T-helper 1 cell treated with Interleukin-12 subunit alpha and Interleukin-12 subunit beta and Interleukin-4 antibody, amounts not matched to agents 30 μg/mL and 1 μg/mL, for 36 hours (primary cell): Measurements from ENCODE around the gene ZC3H7B.
"Not testable (repeated sequence)": the region's sequence is repeated elsewhere in the genome, so short reads cannot be mapped to it uniquely, and the experiment has no call there.

Experiments used
- H3K27ac Mint-ChIP-seq: one replicate; pipeline ENCODE4 v1.8.0; 2021; ENCODE audit warnings: mild to moderate bottlenecking, mixed read lengths
- H3K27me3 Mint-ChIP-seq: one replicate; pipeline ENCODE4 v1.8.0; 2021; ENCODE audit warnings: low read depth, mixed read lengths
- H3K36me3 Mint-ChIP-seq: one replicate; pipeline ENCODE4 v1.8.0; 2021; ENCODE audit warnings: low read depth, mixed read lengths
- H3K4me1 Mint-ChIP-seq: one replicate; pipeline ENCODE4 v1.8.0; 2021; ENCODE audit warnings: low read depth, mixed read lengths
- H3K4me3 Mint-ChIP-seq: one replicate; pipeline ENCODE4 v1.8.0; 2021; ENCODE audit warnings: mild to moderate bottlenecking, moderate library complexity, mixed read lengths
- H3K9me3 Mint-ChIP-seq: one replicate; pipeline ENCODE4 v1.8.0; 2021; ENCODE audit warnings: mixed read lengths

The ZC3H7B gene

GRCh38 chr22:41382098-41382578 is 80.8 kb downstream of the ZC3H7B start:
- no peaks in the 10 kb centered on the region for H3K27me3 Mint-ChIP-seq
- peaks cover 8% of the 10 kb centered on the region for H3K4me1 Mint-ChIP-seq

GRCh38 chr22:41382610-41383009 is 81.3 kb downstream of the ZC3H7B start:
- Mint-ChIP-seq H3K36me3 (no peaks in the 10 kb centered on the region), H3K27me3 (no peaks in the 10 kb centered on the region), H3K9me3 (no peaks in the 10 kb centered on the region), H3K4me3 (peak overlapping the region; percentile 88), H3K27ac (peak overlapping the region; percentile 94), H3K4me1 (peaks cover 8% of the 10 kb centered on the region)

More at GRCh38 chr22:41382098-41382578, 80.8 kb downstream of the ZC3H7B start:
- H3K4me3 Mint-ChIP-seq: peak overlapping the region; percentile 92
- peak overlapping the region; percentile 94 for H3K27ac Mint-ChIP-seq
- H3K36me3 Mint-ChIP-seq: no peaks in the 10 kb centered on the region
- no peaks in the 10 kb centered on the region for H3K9me3 Mint-ChIP-seq

DNA sequence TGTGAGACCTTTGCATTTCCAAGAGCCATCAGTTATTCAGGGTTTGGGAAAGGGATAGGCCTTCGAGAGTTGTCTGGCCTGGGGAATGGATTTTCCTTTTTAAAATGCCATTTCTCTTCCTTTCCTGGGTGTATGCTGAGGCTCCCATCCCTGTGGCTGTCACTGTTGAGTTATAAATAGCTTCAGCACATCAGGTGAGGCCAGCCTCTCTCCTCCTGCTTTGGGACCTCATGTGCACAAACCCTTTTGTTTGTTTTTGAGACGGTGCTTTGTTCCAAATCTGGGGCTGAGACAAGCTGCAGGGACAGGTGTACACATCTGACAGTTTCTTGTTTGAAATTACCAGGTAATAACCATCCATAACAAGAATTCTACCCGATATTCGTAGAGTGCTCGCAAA is 81.8 kb downstream of the ZC3H7B start:
- Mint-ChIP-seq H3K36me3 (no peaks in the 10 kb centered on the region), H3K4me3 (peak overlapping the region; percentile 41), H3K9me3 (no peaks in the 10 kb centered on the region), H3K27ac (peak overlapping the region; percentile 22), H3K27me3 (no peaks in the 10 kb centered on the region), H3K4me1 (peaks cover 8% of the 10 kb centered on the region)

DNA sequence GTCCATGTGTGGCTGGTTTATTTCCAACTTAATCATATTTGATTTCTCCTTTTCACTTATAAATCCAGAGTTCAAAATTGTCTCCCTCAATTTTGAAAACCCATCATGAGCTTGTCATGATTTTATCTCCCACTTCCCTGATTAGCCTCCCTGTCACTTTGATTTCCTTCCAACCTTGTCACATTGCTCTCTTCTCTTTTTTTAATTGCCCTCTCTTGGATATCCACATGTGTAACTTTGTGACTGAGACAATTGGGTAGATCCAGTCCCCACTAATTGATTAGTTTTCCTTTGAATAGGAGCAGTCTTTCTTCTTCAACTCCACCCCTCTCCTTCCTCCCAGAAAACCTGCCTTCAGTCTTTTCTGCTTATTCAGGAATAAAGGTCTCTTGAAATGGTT is 82.8 kb downstream of the ZC3H7B start:
- H3K9me3 Mint-ChIP-seq: no peaks in the 10 kb centered on the region
- peaks cover 8% of the 10 kb centered on the region for H3K4me1 Mint-ChIP-seq
- H3K4me3 Mint-ChIP-seq: peak overlapping the region; percentile 38
- H3K27ac Mint-ChIP-seq: no peak overlapping the region
- no peaks in the 10 kb centered on the region for H3K27me3 Mint-ChIP-seq
- H3K36me3 Mint-ChIP-seq: peaks cover 2% of the 10 kb centered on the region

- H3K4me1 Mint-ChIP-seq: peaks cover 7% of the 10 kb centered on the region
- no peak overlapping the region for H3K4me3 Mint-ChIP-seq
- peaks cover 7% of the 10 kb centered on the region for H3K36me3 Mint-ChIP-seq
- H3K9me3 Mint-ChIP-seq: no peaks in the 10 kb centered on the region
- H3K27ac Mint-ChIP-seq: no peak overlapping the region
- no peaks in the 10 kb centered on the region for H3K27me3 Mint-ChIP-seq
Observed at GRCh38 chr22:41387341-41387740, 86.0 kb downstream of the ZC3H7B start.

DNA sequence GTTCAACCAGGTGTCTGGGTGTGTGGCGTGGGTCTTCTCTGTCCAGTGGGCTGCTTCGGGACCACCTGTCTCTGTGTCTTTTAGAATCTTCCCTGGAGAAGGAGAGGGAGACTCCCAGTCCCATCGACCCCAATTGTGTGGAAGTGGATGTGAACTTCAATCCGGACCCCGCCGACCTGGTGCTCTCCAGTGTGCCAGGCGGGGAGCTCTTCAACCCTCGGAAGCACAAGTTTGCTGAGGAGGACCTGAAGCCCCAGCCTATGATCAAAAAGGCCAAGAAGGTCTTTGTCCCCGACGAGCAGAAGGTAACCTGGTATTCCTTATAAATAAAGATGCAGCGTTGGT is 92.7 kb downstream of the ZC3H7B start:
- H3K27me3 Mint-ChIP-seq: no peaks in the 10 kb centered on the region
- no peak overlapping the region for H3K27ac Mint-ChIP-seq
- no peaks in the 10 kb centered on the region for H3K4me1 Mint-ChIP-seq
- H3K4me3 Mint-ChIP-seq: no peak overlapping the region
- no peaks in the 10 kb centered on the region for H3K9me3 Mint-ChIP-seq
- H3K36me3 Mint-ChIP-seq: peaks cover 5% of the 10 kb centered on the region

- Mint-ChIP-seq H3K27me3 (no peaks in the 10 kb centered on the region), H3K27ac (no peak overlapping the region), H3K4me1 (no peaks in the 10 kb centered on the region), H3K4me3 (no peak overlapping the region), H3K36me3 (peaks cover 4% of the 10 kb centered on the region), H3K9me3 (no peaks in the 10 kb centered on the region)
Observed at GRCh38 chr22:41395531-41396240, 94.4 kb downstream of the ZC3H7B start.

GRCh38 chr22:41397143-41397811 is 96.0 kb downstream of the ZC3H7B start:
- H3K4me1 Mint-ChIP-seq: no peaks in the 10 kb centered on the region
- H3K27me3 Mint-ChIP-seq: no peaks in the 10 kb centered on the region
- H3K36me3 Mint-ChIP-seq: no peaks in the 10 kb centered on the region
- H3K9me3 Mint-ChIP-seq: no peaks in the 10 kb centered on the region
- no peak overlapping the region for H3K27ac Mint-ChIP-seq
- no peak overlapping the region for H3K4me3 Mint-ChIP-seq

DNA sequence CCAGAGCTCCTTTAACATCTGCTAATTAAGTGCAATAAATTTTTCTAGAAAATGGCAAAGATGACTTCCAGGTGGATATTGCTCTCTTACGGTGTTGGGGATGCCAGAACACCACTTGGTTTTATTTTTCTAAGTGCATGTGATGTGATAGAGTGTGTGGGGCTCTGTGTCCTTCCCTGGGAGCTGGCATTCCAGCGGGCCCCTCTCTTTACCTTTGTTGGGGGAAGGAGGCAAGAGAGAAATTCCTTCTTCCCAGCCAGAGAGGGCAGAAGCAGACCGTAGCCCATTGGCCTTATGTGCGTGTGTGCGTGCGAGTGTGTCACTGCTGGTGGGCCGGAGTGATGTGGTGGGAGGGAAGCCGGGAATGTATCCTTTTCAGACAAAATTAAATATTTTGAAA is 97.6 kb downstream of the ZC3H7B start:
- peaks cover 3% of the 10 kb centered on the region for H3K27me3 Mint-ChIP-seq
- H3K36me3 Mint-ChIP-seq: no peaks in the 10 kb centered on the region
- H3K4me3 Mint-ChIP-seq: no peak overlapping the region
- no peaks in the 10 kb centered on the region for H3K9me3 Mint-ChIP-seq
- H3K4me1 Mint-ChIP-seq: peaks cover 4% of the 10 kb centered on the region
- H3K27ac Mint-ChIP-seq: no peak overlapping the region

GRCh38 chr22:41401781-41402648 is 100.7 kb downstream of the ZC3H7B start:
- peaks cover 3% of the 10 kb centered on the region for H3K27me3 Mint-ChIP-seq
- no peaks in the 10 kb centered on the region for H3K36me3 Mint-ChIP-seq
- H3K4me1 Mint-ChIP-seq: peaks cover 6% of the 10 kb centered on the region
- H3K9me3 Mint-ChIP-seq: no peaks in the 10 kb centered on the region
- no peak overlapping the region for H3K4me3 Mint-ChIP-seq
- H3K27ac Mint-ChIP-seq: no peak overlapping the region

DNA sequence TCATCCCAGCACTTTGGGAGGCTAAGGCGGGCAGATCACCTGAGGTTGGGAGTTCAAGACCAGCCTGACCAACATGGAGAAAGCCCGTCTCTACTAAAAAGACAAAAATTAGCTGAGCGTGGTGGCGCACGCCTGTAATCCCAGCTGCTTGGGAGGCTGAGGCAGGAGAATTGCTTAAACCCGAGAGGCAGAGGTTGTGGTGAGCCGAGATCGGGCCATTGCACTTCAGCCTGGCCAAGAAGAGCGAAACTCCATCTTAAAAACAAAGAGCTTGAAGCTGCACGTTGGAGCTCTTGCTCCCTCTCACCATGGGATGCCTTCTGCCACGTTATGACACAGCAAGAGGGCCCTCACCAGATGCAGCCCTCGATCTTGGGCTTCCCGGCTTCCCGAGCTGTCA is 101.5 kb downstream of the ZC3H7B start:
- H3K4me3 Mint-ChIP-seq, H3K27ac Mint-ChIP-seq, H3K36me3 Mint-ChIP-seq, H3K4me1 Mint-ChIP-seq, H3K9me3 Mint-ChIP-seq, H3K27me3 Mint-ChIP-seq: not testable (repeated sequence)

DNA sequence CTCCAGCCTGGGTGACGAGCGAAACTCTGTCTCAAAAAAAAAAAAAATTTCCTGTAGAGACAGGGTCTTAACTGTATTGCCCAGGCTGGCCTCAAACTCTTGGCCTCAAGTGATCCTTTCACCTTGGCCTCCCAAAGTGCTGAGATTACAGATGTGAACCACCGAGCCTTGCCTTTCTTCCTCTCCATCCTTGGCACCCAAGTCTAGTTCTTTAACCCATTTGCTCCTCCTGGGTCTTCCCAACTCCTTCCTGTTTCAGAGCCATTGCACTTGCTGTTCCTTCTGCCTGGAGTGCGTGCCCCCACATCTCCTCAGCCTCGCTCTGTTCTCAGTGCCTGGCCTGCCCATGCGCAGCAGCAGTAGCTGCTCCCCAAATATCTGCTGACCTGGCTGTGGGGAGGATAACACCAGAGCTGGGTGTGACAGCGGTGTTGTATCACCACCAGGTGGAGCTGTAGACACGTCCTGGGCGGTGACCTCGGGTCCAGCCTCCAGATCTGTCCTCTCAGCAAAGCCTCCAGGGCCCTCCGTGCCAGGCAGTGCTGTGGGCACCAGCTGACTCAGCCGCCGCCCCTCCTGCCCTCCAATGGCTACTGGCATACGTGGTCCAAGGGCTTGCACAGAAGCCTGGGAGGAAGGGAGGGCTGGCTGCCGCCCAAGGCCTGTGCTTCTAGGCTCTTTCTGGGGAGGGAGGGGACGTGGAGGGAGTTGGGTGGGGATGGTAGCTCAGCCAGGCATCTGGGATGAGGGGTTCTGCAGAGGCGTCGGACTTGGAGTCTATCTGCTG is 102.4 kb downstream of the ZC3H7B start:
- peaks cover 6% of the 10 kb centered on the region for H3K4me1 Mint-ChIP-seq
- no peak overlapping the region for H3K4me3 Mint-ChIP-seq
- H3K27me3 Mint-ChIP-seq: peaks cover 3% of the 10 kb centered on the region
- H3K36me3 Mint-ChIP-seq: no peaks in the 10 kb centered on the region
- no peaks in the 10 kb centered on the region for H3K9me3 Mint-ChIP-seq
- peak overlapping the region; percentile 38 for H3K27ac Mint-ChIP-seq

DNA sequence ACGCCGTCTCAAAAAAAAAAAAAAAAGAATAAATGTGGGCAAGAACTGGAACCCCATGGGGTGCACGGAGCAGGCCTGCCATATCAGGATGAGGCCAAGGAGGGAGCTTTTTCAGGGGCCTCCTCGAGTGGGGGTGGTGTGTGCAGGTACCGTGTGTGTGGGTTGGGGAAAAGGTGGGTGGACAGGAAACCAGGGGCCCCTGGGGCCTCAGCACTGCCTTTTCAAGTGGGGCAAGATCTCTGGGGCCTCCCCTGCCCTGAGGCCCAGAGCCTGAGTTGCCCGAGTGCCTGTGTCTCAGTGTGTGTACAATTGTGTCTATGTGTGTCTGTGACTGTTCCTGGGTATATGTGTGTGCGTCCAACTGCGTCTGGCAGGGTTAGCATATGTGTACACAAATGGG is 104.3 kb downstream of the ZC3H7B start:
- Mint-ChIP-seq H3K27me3 (peaks cover 3% of the 10 kb centered on the region), H3K36me3 (no peaks in the 10 kb centered on the region), H3K27ac (no peak overlapping the region), H3K4me1 (peaks cover 6% of the 10 kb centered on the region), H3K9me3 (no peaks in the 10 kb centered on the region), H3K4me3 (no peak overlapping the region)

DNA sequence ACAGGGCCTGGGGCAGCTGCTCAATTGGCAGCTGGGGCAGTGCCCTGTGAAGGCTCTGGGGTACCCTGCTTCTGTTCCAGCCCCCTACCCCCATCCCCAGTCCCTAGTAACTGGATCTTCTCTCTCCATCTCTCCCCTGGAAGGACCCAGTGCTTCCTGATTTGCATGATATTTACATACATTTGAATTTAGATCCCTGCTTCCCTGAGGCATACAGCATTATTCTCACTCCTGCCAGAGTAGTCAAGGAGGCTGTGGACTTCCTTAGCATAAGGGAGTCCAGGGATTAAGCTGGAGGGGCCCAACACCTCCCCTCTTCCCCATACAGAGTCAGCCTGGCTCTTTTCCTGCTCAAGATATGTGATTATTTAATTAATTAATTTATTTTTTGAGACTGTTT is 105.1 kb downstream of the ZC3H7B start:
- H3K9me3 Mint-ChIP-seq: no peaks in the 10 kb centered on the region
- no peak overlapping the region for H3K4me3 Mint-ChIP-seq
- no peaks in the 10 kb centered on the region for H3K36me3 Mint-ChIP-seq
- no peak overlapping the region for H3K27ac Mint-ChIP-seq
- peaks cover 7% of the 10 kb centered on the region for H3K4me1 Mint-ChIP-seq
- H3K27me3 Mint-ChIP-seq: peaks cover 3% of the 10 kb centered on the region
